ENCODE measurements around the gene LUC7L3.

The LUC7L3 gene

GRCh38 chr17:50749245-50749644 lies 29.8 kb downstream of the LUC7L3 start:
- in situ Hi-C loops (cut with MboI; ENCODE audit: low pct_unique_long_range_greater_than_20kb, low sequenced_read_pairs, unreplicated experiment): no loop called here
- no peak for DNase-seq (ENCODE audit: low spot score)
- no peak for TF ChIP-seq CTCF (IDR thresholded peaks at IDR 0.05; ENCODE audit: extremely low read depth, insufficient read depth, missing control alignments)

GRCh38 chr17:50754521-50754920 lies 35.1 kb downstream of the LUC7L3 start:
- TF ChIP-seq CTCF (IDR thresholded peaks at IDR 0.05; ENCODE audit: extremely low read depth, insufficient read depth, missing control alignments): no peak
- in situ Hi-C loops (cut with MboI; ENCODE audit: low pct_unique_long_range_greater_than_20kb, low sequenced_read_pairs, unreplicated experiment): no loop called here
- no peak for DNase-seq (ENCODE audit: low spot score)

GRCh38 chr17:50758524-50758923 lies 39.1 kb downstream of the LUC7L3 start:
- in situ Hi-C loops (cut with MboI; ENCODE audit: low pct_unique_long_range_greater_than_20kb, low sequenced_read_pairs, unreplicated experiment): no loop called here
- DNase-seq (ENCODE audit: low spot score): no peak
- no peak for TF ChIP-seq CTCF (IDR thresholded peaks at IDR 0.05; ENCODE audit: extremely low read depth, insufficient read depth, missing control alignments)

- DNase-seq (ENCODE audit: low spot score): no peak
- in situ Hi-C loops (cut with MboI; ENCODE audit: low pct_unique_long_range_greater_than_20kb, low sequenced_read_pairs, unreplicated experiment): no loop called here
- no peak for TF ChIP-seq CTCF (IDR thresholded peaks at IDR 0.05; ENCODE audit: extremely low read depth, insufficient read depth, missing control alignments)
These were observed 39.7 kb downstream of the LUC7L3 start for GRCh38 chr17:50758989-50759544.

GRCh38 chr17:50762177-50762576 lies 42.8 kb downstream of the LUC7L3 start:
- TF ChIP-seq CTCF (IDR thresholded peaks at IDR 0.05; ENCODE audit: extremely low read depth, insufficient read depth, missing control alignments): no peak
- in situ Hi-C loops (cut with MboI; ENCODE audit: low pct_unique_long_range_greater_than_20kb, low sequenced_read_pairs, unreplicated experiment): no loop called here

GRCh38 chr17:50763716-50764475 lies 44.5 kb downstream of the LUC7L3 start:
- in situ Hi-C loops (cut with MboI; ENCODE audit: low pct_unique_long_range_greater_than_20kb, low sequenced_read_pairs, unreplicated experiment): no loop called here
- no peak for TF ChIP-seq CTCF (IDR thresholded peaks at IDR 0.05; ENCODE audit: extremely low read depth, insufficient read depth, missing control alignments)
- no peak for DNase-seq (ENCODE audit: low spot score)

More at GRCh38 chr17:50762177-50762576, 42.8 kb downstream of the LUC7L3 start:
- no peak for DNase-seq (ENCODE audit: low spot score)

Measured in GM13977 (cell line).